Measurements from ENCODE around the gene PRR29.

Gene PRR29

DNA sequence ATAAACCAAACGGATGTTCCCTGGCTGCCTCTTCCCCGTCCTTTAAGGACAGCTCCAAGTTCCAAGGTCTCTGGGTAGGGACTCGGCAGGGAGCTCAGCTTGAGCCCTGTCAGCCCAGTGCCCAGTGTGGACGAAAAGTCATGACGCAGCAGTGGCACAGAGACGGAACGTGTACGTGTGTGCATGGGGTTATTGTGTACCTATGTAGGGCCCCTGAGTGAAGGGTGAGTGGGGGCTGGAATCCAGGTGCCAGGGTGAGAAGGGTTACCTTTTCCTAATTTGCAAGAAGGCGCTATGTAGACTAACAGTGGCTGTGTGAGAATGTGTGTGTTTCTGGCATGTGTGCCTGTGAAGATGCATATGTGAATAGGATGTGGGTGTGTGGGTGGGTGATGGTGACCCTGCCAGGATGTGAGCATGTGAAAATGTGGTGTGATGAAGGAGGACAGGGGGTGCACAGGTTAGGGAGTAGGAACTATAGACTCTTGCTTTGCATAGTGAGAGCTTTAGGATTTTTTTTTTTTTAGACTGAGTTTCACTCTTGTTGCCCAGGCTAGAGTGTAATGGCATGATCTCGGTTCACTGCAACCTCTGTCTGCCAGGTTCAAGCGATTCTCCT, 31.4 kb upstream of the PRR29 start:
- Histone ChIP-seq H3K4me1 (no peaks in the 10 kb centered on the region), H3K4me2 (ENCODE audit: low read length) (no peak overlapping the region), H3K9ac (no peak overlapping the region), H3K36me3 (ENCODE audit: control insufficient read depth, insufficient read depth, low read length) (no peaks in the 10 kb centered on the region), H3K27ac (no peak overlapping the region), H2AFZ (no peak overlapping the region), H3K27me3 (ENCODE audit: control insufficient read depth, insufficient read depth, low read length) (no peaks in the 10 kb centered on the region), H3K9me3 (ENCODE audit: control insufficient read depth, low read length) (no peaks in the 10 kb centered on the region), H3K4me3 (ENCODE audit: low read depth, low read length) (no peak overlapping the region), H3K79me2 (no peaks in the 10 kb centered on the region)
- TF ChIP-seq, protein P1, sequence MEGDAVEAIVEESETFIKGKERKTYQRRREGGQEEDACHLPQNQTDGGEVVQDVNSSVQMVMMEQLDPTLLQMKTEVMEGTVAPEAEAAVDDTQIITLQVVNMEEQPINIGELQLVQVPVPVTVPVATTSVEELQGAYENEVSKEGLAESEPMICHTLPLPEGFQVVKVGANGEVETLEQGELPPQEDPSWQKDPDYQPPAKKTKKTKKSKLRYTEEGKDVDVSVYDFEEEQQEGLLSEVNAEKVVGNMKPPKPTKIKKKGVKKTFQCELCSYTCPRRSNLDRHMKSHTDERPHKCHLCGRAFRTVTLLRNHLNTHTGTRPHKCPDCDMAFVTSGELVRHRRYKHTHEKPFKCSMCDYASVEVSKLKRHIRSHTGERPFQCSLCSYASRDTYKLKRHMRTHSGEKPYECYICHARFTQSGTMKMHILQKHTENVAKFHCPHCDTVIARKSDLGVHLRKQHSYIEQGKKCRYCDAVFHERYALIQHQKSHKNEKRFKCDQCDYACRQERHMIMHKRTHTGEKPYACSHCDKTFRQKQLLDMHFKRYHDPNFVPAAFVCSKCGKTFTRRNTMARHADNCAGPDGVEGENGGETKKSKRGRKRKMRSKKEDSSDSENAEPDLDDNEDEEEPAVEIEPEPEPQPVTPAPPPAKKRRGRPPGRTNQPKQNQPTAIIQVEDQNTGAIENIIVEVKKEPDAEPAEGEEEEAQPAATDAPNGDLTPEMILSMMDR (IDR thresholded peaks at IDR 0.05) = no peak

DNA sequence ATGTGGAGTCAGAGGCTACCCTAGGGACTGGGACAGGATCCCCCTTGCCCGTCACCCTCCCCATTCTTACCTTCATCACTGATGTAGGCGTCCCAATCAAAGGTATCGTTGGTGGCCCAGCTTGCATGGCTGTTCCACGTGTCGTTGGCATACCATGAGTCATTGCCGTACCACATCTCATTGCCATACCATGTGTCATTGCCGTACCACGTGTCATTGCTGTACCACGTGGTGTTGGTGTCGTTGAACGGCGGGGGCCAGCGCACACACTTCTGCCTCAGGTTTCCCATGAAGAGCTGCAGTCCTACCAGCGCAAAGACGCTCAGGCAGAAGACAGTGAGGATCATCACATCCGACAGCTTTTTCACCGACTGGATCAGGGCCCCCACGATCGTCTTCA, 30.2 kb upstream of the PRR29 start:
- Histone ChIP-seq H3K4me3 (ENCODE audit: low read depth, low read length) (no peak overlapping the region), H3K9me3 (ENCODE audit: control insufficient read depth, low read length) (no peaks in the 10 kb centered on the region), H3K9ac (no peak overlapping the region), H3K36me3 (ENCODE audit: control insufficient read depth, insufficient read depth, low read length) (no peaks in the 10 kb centered on the region), H2AFZ (no peak overlapping the region), H3K27ac (no peak overlapping the region), H3K27me3 (ENCODE audit: control insufficient read depth, insufficient read depth, low read length) (no peaks in the 10 kb centered on the region), H3K4me2 (ENCODE audit: low read length) (no peak overlapping the region), H3K4me1 (no peaks in the 10 kb centered on the region), H3K79me2 (no peaks in the 10 kb centered on the region)
- TF ChIP-seq, protein P1 (IDR thresholded peaks at IDR 0.05) = no peak

DNA sequence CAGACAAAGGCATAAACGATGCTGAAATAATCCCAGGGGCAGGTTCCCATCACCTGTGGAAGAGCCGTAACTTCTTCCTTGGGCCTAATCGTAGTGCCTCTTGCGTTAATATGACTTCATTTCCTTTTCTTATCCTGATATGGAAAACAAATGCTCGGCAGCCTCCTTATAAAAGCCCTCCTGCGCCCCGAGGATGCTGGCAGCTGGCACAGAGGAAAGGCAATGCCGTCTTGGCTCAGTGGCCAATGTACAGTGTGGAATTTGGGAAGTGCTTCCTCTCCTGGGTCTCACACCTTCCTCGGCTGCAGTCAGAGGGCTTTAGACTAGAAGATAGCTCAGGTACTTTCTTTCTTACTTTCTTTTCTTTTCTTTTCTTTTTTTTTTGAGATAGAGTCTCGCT, 28.9 kb upstream of the PRR29 start:
- no peaks in the 10 kb centered on the region for H3K36me3 ChIP-seq (ENCODE audit: control insufficient read depth, insufficient read depth, low read length)
- no peak overlapping the region for H3K9ac ChIP-seq
- TF ChIP-seq, protein P1 (IDR thresholded peaks at IDR 0.05) = no peak
- H2AFZ ChIP-seq = no peak overlapping the region
- H3K4me3 ChIP-seq (ENCODE audit: low read depth, low read length) = no peak overlapping the region
- no peak overlapping the region for H3K27ac ChIP-seq
- no peak overlapping the region for H3K4me2 ChIP-seq (ENCODE audit: low read length)
- no peaks in the 10 kb centered on the region for H3K27me3 ChIP-seq (ENCODE audit: control insufficient read depth, insufficient read depth, low read length)
- no peaks in the 10 kb centered on the region for H3K9me3 ChIP-seq (ENCODE audit: control insufficient read depth, low read length)
- peaks cover 3% of the 10 kb centered on the region for H3K4me1 ChIP-seq
- no peaks in the 10 kb centered on the region for H3K79me2 ChIP-seq

DNA sequence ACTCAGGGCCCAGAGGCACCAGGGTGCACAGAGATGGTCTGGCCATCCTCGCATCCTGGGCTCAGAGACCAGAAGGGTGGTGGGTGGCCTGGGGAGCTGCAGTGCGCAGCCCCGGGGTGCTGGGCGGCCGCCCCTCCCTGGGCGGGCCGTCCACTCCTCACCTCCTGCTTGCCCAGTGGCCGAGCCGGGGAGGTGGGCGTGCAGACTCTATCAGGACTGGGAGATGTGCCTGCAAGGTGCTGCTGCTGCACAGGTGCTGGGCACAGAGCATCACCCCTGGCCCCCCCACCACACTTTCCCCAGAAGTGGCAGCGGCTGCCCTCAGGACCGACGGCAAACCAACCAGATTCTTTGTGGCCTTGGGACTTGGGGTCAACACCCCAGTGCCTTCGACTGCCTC, 25.4 kb upstream of the PRR29 start, which contains the start of gene SCN4A:
Gene SCN4A, minus strand, starts transcription at position 123 of the 400 bp plus-strand sequence. Its CDS starts 77 bp downstream, at position 46.
- Histone ChIP-seq H3K9ac (no peak within 1 kb of the TSS), H3K4me2 (ENCODE audit: low read length) (no peak within 1 kb of the TSS), H3K27ac (no peak within 1 kb of the TSS), H3K4me3 (ENCODE audit: low read depth, low read length) (no peak within 1 kb of the TSS), H2AFZ (no peak within 1 kb of the TSS), H3K4me1 (peaks cover 3% of the 10 kb centered on the region), H3K9me3 (ENCODE audit: control insufficient read depth, low read length) (no peaks in the 10 kb centered on the region), H3K27me3 (ENCODE audit: control insufficient read depth, insufficient read depth, low read length) (no peaks in the 10 kb centered on the region), H3K36me3 (ENCODE audit: control insufficient read depth, insufficient read depth, low read length) (no peaks in the 10 kb centered on the region), H3K79me2 (no peaks in the 10 kb centered on the region)
- TF ChIP-seq, protein P1 (IDR thresholded peaks at IDR 0.05) = no peak

DNA sequence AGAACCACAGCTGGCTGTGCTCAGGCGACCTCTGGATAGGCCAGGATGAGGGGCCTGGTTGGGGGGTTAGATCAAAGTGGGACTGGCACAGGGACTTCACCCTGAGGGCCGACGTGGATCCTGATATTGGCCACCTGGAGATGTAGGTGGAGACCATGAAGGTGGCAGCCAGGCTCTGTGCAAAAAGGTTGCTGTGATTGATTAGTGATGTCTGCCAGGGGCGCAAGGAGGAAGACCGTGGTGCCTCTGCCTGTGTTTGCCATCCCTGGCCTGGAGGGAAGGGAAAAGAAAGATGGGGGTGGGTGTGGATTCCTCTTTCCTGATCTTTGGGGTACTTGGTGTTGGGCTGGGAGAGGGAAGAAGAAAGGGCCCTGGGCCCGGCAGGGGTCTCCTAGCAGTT, 24.9 kb upstream of the PRR29 start:
- TF ChIP-seq, protein P1 (IDR thresholded peaks at IDR 0.05) = no peak
- H3K27ac ChIP-seq = no peak overlapping the region
- H3K27me3 ChIP-seq (ENCODE audit: control insufficient read depth, insufficient read depth, low read length) = no peaks in the 10 kb centered on the region
- H3K4me2 ChIP-seq (ENCODE audit: low read length) = no peak overlapping the region
- H3K9me3 ChIP-seq (ENCODE audit: control insufficient read depth, low read length) = no peaks in the 10 kb centered on the region
- no peak overlapping the region for H2AFZ ChIP-seq
- no peaks in the 10 kb centered on the region for H3K36me3 ChIP-seq (ENCODE audit: control insufficient read depth, insufficient read depth, low read length)
- H3K4me3 ChIP-seq (ENCODE audit: low read depth, low read length) = no peak overlapping the region
- peaks cover 3% of the 10 kb centered on the region for H3K4me1 ChIP-seq
- no peak overlapping the region for H3K9ac ChIP-seq
- no peaks in the 10 kb centered on the region for H3K79me2 ChIP-seq

Measured in parathyroid adenoma (tissue), 2 donors.